GM18858 (cell line): ENCODE measurements around the gene FANCI.
"Not testable (repeated sequence)": the region's sequence is repeated elsewhere in the genome, so short reads cannot be mapped to it uniquely, and the experiment has no call there.

Experiments
- ATAC-seq: cut with Tn5 transposase; IDR thresholded peaks from one replicate; pipeline ENCODE4 v1.9.1; 2021; ENCODE audit not compliant: unreplicated experiment

FANCI gene

DNA sequence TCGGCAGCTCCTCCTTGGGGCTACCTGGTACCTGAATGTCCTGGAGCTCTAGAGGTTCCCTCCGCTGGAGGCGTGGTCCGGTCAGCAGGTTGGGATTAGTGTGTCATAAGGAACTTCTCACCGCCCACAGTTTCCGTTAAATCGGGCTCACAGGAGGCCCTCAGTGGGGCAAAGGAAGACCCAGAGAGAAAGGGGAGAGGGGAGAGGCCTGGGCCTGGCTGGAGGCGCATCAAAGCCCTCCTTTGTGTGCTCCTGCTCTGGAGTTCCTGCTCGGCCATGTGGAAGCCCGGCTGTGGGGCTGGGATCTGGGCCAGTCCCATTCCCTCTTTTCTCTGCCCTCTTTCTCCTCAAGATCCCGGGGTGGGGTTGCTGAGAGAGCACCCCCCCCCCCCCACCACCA is 22.2 kb upstream of the FANCI start, which contains the start of gene RLBP1:
RLBP1 (minus strand) TSS at position 37 of the 400 bp plus-strand sequence. CDS start 2,604 bp downstream, outside the sequence.
- no peak for ATAC-seq

GRCh38 chr15:89225588-89225987 is 18.2 kb upstream of the FANCI start:
- ATAC-seq, result no peak

DNA sequence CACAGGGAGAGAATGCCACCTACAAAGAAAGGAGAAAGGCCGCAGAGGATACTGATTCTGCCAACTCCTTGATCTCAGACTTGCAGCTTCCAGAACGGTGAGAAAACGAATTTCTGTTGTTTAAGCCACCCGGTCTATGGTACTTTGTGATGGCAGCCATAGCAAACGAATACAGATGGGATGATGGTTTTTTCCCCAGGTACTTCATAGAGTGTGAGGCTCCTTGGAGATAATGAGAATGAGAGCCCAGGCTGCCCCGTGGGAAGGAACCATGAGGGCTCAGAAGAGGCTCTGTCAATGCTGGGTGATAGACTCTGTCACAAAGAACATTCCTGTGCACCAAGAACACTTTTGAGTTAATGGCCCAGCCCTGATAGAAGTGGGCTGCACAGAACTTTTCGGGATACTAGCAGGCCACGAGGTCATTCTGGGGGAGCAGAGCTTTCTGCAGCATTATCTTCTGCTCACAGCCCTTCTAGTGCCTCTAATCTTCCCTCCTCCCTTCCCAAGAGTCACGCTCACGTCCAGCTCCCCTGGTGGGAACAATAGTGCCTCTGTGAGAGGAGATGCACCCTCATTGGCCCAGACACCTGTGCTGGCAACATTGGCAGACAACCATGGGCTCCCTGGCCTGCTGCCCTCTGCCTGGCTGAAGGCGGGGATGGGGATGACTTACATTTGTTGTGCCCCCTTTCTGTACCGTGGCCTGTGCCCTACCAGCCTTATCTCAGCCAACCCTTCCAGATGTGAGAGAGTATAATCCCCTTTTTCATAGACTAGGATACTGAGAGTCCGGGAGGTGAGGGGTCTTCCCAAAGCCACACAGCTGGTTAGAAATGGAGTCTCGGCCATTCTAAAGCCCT is 17.2 kb upstream of the FANCI start:
- ATAC-seq, result no peak

GRCh38 chr15:89227425-89227824 is 16.4 kb upstream of the FANCI start:
- ATAC-seq, result no peak

DNA sequence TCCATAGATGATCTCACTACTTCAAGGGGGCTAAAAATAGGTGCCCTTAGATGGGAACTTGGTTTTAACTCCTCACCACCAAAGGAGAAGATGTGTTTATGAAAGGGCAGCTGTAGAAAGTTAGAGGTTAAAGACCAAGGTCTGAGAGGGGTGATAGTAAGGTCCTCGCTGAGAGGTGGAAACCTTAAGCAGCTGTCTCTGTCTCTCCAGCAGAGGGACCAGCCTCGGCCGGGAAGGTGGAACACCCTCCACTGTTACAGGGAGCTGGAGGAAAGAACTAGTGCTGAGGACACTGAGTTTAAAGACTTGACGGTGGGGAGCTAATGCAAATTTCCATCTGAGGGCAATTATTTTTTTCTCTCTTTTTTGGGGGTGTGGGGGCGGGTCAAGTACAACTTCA is 13.5 kb upstream of the FANCI start:
- ATAC-seq, result no peak

DNA sequence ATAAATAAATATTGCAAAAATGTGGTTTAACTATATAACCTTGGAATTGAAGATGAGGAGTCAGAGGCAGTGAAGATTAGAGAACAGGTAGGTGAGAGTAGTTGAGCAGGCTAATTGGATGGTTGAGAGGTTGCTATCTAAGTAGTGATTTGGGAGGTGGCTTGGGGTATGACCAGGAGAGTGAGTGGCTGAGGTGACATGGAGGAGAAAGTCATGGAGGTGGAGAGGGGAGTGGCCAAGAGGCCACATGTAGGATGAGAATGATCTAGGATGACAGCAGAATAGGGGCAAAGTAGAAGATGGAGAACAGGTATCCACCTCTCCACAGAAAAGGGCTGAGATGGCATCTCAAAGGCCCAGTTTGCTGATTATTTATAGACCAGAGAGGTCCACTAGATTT is 11.9 kb upstream of the FANCI start:
- ATAC-seq, result no peak

- not testable (repeated sequence) for ATAC-seq
Measured at GRCh38 chr15:89239883-89240810, 3.6 kb upstream of the FANCI start.

- no peak for ATAC-seq
Measured at GRCh38 chr15:89243046-89243690, 611 bp upstream of the FANCI start.

DNA sequence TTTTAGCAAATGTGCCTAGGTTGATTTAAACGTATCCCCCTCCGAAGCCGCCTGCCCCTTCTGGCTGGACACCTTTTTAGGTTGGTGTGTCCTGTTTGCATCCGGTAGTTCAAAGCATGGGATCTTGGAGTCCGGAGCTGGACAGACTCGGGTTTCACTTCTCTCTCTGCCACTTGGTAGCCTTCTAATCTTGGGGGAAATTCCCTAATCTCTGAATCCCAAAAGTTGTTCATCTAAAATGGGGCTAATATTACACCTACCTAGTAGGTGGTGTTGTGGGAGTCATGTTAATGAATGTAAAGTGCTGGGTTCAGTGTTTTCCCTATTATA is 760 bp downstream of the FANCI start:
- no peak for ATAC-seq

- no peak for ATAC-seq
Measured at GRCh38 chr15:89247446-89247845, 3.7 kb downstream of the FANCI start.

GRCh38 chr15:89248584-89248983 is 4.8 kb downstream of the FANCI start:
- no peak for ATAC-seq

DNA sequence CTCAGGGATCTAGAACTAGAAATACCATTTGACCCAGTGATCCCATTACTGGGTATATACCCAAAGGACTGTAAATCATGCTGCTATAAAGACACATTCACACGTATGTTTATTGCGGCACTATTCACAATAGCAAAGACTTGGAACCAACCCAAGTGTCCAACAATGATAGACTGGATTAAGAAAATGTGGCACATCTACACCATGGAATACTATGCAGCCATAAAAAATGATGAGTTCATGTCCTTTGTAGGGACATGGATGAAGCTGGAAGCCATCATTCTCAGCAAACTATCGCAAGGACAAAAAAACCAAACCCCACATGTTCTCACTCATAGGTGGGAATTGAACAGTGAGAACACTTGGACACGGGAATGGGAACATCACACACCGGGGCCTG is 6.4 kb downstream of the FANCI start:
- ATAC-seq, result not testable (repeated sequence)

DNA sequence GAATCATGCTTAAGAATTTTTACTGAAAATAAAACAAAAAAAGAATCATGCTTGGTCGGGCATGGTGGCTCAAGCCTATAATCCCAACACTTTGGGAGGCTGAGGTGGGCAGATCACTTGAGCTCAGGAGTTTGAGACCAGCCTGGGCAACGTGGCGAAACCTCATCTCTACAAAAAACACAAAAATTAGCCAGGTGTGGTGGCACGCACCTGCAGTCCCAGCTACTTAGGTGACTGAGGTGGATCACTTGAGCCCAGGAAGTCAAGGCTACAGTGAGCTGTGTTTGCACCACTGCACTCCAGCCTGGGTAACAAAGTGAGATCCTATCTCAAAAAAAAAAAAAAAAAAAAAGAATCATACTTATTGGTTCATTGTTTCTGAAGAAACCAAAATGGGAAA is 33.5 kb downstream of the FANCI start:
- not testable (repeated sequence) for ATAC-seq

- no peak for ATAC-seq
Measured at GRCh38 chr15:89278307-89278706, 34.5 kb downstream of the FANCI start.

DNA sequence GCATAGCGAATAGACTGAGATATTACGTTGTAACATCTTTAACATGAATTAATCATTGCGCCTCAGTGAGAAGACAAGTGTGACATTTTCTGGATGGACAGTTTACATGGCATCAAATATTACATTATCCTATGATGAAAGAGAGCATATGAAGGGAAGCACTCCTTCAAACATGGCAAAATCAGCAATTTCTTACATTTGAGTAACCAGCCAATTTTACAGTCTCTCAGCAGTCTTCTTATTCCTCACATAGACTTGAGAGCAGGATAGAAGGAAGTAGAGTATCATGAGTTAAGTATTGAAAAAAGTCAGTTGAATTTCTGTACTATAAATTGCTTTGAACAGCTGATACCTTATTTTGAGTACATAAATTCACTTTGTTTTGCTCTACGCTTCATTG is 38.9 kb downstream of the FANCI start:
- ATAC-seq, result no peak

DNA sequence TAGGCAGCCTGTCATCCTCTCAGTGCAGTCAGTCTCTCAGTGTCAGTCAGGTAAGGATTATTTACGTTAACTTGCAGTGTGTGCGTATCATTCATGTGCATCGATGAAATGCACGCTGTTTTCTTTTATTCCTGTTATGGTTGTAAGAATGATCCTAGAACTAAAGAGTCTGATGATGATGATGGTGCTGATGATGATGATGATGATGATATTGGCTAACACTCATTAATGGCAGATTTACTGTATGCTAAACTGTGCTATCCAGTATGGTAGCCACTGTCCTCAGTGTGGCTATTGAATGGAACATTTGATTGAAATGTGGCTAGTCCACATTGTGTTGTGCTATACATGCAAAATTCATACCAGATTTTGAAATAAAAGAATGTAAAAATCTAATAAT is 39.4 kb downstream of the FANCI start:
- ATAC-seq, result no peak

- no peak for ATAC-seq
Measured at GRCh38 chr15:89291934-89292438, 48.2 kb downstream of the FANCI start.

DNA sequence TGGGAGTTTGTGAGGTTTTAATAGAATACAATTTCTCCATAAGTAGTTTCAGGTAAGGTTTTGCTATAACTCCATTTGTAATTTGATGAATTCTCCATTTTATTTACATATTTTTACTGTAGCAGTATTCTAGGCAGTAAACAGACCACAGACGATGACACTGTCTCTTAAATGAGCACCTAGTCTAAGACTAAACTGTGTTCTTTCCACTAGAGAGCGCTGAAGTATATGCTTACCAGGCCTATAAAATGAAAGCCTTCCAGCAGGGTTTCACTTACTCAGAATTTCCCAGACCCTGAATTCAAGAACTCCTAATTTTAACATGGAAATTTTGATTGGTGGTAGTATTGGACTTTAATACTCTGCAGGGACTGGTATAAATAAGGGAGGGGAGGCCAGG is 49.2 kb downstream of the FANCI start:
- no peak for ATAC-seq

DNA sequence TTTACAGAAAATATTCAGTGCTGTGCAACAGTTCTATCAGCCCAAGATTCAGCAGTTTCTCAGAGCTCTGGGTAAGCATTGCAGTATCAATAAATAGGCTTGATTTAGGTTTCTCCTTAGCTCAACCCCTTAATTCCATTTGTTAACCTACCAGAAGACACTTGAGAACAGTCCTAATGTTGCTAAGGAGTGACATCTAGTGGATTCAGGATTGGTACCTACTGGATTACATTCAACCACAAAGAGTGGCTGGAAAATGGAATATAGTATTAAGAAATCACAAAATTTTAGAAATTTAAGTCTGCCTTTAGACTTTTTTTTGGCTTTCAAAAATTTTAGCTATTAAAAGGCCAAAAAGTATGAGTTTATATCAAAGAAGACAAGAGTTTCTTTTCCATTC is 56.1 kb downstream of the FANCI start:
- no peak for ATAC-seq

- no peak for ATAC-seq
Measured at GRCh38 chr15:89301304-89302089, 57.7 kb downstream of the FANCI start.
